ENCODE data around the gene TMEM181. TPM values are rescaled to one million over a fixed set of nuclear protein-coding genes. Genes with fewer than 3 reads are reported as not detected.
"Not testable (repeated sequence)": the region's sequence is repeated elsewhere in the genome, so short reads cannot be mapped to it uniquely, and the experiment has no call there.

The TMEM181 gene
- total RNA-seq, 1 donor from 2014 or later = 27.3 TPM

- Mint-ChIP-seq H3K27ac (no peak overlapping the region), H3K4me3 (no peak overlapping the region)
- H3K9ac ChIP-seq = no peak overlapping the region
Observed at GRCh38 chr6:158669145-158670035, 109.5 kb downstream of the TMEM181 start.

DNA sequence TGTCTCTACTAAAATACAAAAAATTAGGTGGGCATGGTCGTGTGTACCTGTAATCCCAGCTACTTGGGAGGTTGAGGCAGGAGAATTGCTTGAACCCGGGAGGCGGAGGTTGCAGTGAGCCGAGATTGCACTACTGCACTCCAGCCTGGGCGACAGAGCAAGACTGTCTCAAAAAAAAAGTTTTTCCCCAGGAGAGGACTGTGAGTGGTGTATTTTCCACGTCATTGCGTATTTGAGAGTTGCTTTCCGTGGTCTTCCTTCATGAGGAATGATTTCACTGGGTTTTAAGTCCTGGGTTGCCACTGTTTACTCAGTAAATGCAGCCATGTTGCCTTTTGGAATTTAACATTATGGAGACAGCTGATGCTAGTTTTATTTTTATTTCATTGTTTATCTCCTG lies 112.2 kb downstream of the TMEM181 start:
- H3K4me2 ChIP-seq; H3K36me3 ChIP-seq; H3K4me1 ChIP-seq; H3F3A ChIP-seq (ENCODE audit: low read depth); DNase-seq (ENCODE audit: low spot score); H4K20me1 ChIP-seq (ENCODE audit: low read depth); H3K27me3 Mint-ChIP-seq (ENCODE audit: insufficient read depth, low read depth); H2AFZ ChIP-seq (replicated peaks); H3K4me3 ChIP-seq; H3K36me3 Mint-ChIP-seq; H3K4me3 Mint-ChIP-seq; H3K9me3 Mint-ChIP-seq; H3K9me3 ChIP-seq (ENCODE audit: low read depth); H3K27ac Mint-ChIP-seq; H3K9ac ChIP-seq; H3K4me1 Mint-ChIP-seq; H3K27me3 ChIP-seq; H3K27ac ChIP-seq; H3K79me2 ChIP-seq (ENCODE audit: low read depth): not testable (repeated sequence)

More at GRCh38 chr6:158669145-158670035, 109.5 kb downstream of the TMEM181 start:
- Histone ChIP-seq H3K4me2 (no peak overlapping the region), H3K4me1 (peaks cover 9% of the 10 kb centered on the region), H3K9me3 (ENCODE audit: low read depth) (no peaks in the 10 kb centered on the region), H3K36me3 (no peaks in the 10 kb centered on the region), H3K4me3 (no peak overlapping the region), H3K27ac (no peak overlapping the region), H3K27me3 (no peaks in the 10 kb centered on the region), H2AFZ (replicated peaks) (no peak overlapping the region), H4K20me1 (ENCODE audit: low read depth) (no peaks in the 10 kb centered on the region), H3K79me2 (ENCODE audit: low read depth) (no peaks in the 10 kb centered on the region), H3F3A (ENCODE audit: low read depth) (no peaks in the 10 kb centered on the region)
- H3K36me3 Mint-ChIP-seq = no peaks in the 10 kb centered on the region
- TF ChIP-seq, protein P1, sequence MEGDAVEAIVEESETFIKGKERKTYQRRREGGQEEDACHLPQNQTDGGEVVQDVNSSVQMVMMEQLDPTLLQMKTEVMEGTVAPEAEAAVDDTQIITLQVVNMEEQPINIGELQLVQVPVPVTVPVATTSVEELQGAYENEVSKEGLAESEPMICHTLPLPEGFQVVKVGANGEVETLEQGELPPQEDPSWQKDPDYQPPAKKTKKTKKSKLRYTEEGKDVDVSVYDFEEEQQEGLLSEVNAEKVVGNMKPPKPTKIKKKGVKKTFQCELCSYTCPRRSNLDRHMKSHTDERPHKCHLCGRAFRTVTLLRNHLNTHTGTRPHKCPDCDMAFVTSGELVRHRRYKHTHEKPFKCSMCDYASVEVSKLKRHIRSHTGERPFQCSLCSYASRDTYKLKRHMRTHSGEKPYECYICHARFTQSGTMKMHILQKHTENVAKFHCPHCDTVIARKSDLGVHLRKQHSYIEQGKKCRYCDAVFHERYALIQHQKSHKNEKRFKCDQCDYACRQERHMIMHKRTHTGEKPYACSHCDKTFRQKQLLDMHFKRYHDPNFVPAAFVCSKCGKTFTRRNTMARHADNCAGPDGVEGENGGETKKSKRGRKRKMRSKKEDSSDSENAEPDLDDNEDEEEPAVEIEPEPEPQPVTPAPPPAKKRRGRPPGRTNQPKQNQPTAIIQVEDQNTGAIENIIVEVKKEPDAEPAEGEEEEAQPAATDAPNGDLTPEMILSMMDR (IDR thresholded peaks at IDR 0.05) = no peak
- no peak for TF ChIP-seq EZH2phosphoT487 (IDR thresholded peaks at IDR 0.05)
- no peak for TF ChIP-seq EZH2 (IDR thresholded peaks at IDR 0.05)
- DNase-seq (ENCODE audit: low spot score) = no peak
- no peaks in the 10 kb centered on the region for H3K4me1 Mint-ChIP-seq
- H3K9me3 Mint-ChIP-seq = no peaks in the 10 kb centered on the region
- no peaks in the 10 kb centered on the region for H3K27me3 Mint-ChIP-seq (ENCODE audit: insufficient read depth, low read depth)

DNA sequence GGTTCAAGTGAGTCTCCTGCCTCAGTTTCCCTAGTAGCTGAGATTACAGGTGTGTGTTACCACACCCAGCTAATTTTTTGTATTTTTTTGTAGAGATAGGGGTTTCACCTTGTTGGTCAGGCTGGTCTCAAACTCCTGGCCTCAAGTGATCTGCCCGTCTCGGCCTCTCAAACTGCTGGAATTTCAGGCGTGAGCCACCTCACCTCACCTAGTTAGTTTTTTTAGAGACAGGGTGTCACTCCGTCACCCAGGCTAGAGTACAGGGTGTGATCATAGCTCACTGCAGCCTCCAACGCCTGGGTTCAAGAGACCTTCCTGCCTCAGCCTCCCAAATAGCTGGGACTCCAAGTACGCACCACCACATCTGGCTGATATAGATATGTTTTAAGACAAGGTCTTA lies 112.8 kb downstream of the TMEM181 start:
- Histone ChIP-seq H3K9me3 (ENCODE audit: low read depth) (no peaks in the 10 kb centered on the region), H3F3A (ENCODE audit: low read depth) (no peaks in the 10 kb centered on the region), H3K27me3 (no peaks in the 10 kb centered on the region), H3K4me1 (peaks cover 9% of the 10 kb centered on the region), H3K27ac (no peak overlapping the region), H2AFZ (replicated peaks) (no peak overlapping the region), H4K20me1 (ENCODE audit: low read depth) (no peaks in the 10 kb centered on the region), H3K36me3 (no peaks in the 10 kb centered on the region), H3K79me2 (ENCODE audit: low read depth) (no peaks in the 10 kb centered on the region), H3K4me2 (no peak overlapping the region), H3K9ac (no peak overlapping the region), H3K4me3 (no peak overlapping the region)
- no peak for DNase-seq (ENCODE audit: low spot score)
- H3K27ac Mint-ChIP-seq = no peak overlapping the region
- no peaks in the 10 kb centered on the region for H3K36me3 Mint-ChIP-seq
- peaks cover 4% of the 10 kb centered on the region for H3K27me3 Mint-ChIP-seq (ENCODE audit: insufficient read depth, low read depth)
- H3K9me3 Mint-ChIP-seq = peaks cover 6% of the 10 kb centered on the region
- no peaks in the 10 kb centered on the region for H3K4me1 Mint-ChIP-seq
- TF ChIP-seq EZH2phosphoT487 (IDR thresholded peaks at IDR 0.05) (no peak), EZH2 (IDR thresholded peaks at IDR 0.05) (no peak)
- TF ChIP-seq, protein P1 (IDR thresholded peaks at IDR 0.05) = no peak
- H3K4me3 Mint-ChIP-seq = no peak overlapping the region
